H9 (cell line): ENCODE data around the gene LRRC17. TPM values are rescaled to one million over a fixed set of nuclear protein-coding genes. Genes with fewer than 3 reads are reported as not detected.
"Not testable (repeated sequence)": the region's sequence is repeated elsewhere in the genome, so short reads cannot be mapped to it uniquely, and the experiment has no call there.

Source experiments
- DNase-seq: peaks from one replicate; pipeline ENCODE4 v3.0.0-alpha.2; 2017
- H2AFZ ChIP-seq: one replicate; pipeline ENCODE4 v1.6.1; 2013; ENCODE audit warnings: mild to moderate bottlenecking, low read length, control low read depth, moderate library complexity
- H2AK5ac ChIP-seq: 2 replicates; pipeline ENCODE4 v1.6.1; 2013; ENCODE audit warnings: low read length, control low read depth, mixed read lengths; ENCODE audit not compliant: insufficient read length
- H2BK120ac ChIP-seq: one replicate; pipeline ENCODE4 v1.6.1; 2013; ENCODE audit warnings: low read depth, mild to moderate bottlenecking, low read length, control low read depth, inconsistent platforms; ENCODE audit not compliant: poor library complexity, severe bottlenecking
- H2BK12ac ChIP-seq: 2 replicates; pipeline ENCODE4 v1.6.1; 2013; ENCODE audit warnings: low read length, control low read depth, mixed read lengths, low read depth; ENCODE audit not compliant: insufficient read length
- H2BK15ac ChIP-seq: 2 replicates; pipeline ENCODE4 v1.6.1; 2013; ENCODE audit warnings: low read depth, low read length, control low read depth
- H2BK20ac ChIP-seq: one replicate; pipeline ENCODE4 v1.6.1; 2013; ENCODE audit warnings: low read depth, mild to moderate bottlenecking, low read length, control low read depth, inconsistent platforms; ENCODE audit not compliant: poor library complexity, severe bottlenecking
- H2BK5ac ChIP-seq: 2 replicates; pipeline ENCODE4 v1.6.1; 2013; ENCODE audit warnings: low read length, control low read depth, mixed read lengths; ENCODE audit not compliant: insufficient read length
- H3K14ac ChIP-seq: 2 replicates; pipeline ENCODE4 v1.6.1; 2013; ENCODE audit warnings: low read length, control low read depth; ENCODE audit not compliant: insufficient read depth
- H3K18ac ChIP-seq: 2 replicates; pipeline ENCODE4 v1.6.1; 2013; ENCODE audit warnings: low read depth, mild to moderate bottlenecking, mixed read lengths, low read length, control low read depth; ENCODE audit not compliant: insufficient read length
- H3K23ac ChIP-seq: 2 replicates; pipeline ENCODE4 v1.6.1; 2013; ENCODE audit warnings: low read length, control low read depth, mixed read lengths, low read depth; ENCODE audit not compliant: insufficient read length
- H3K23me2 ChIP-seq: 2 replicates; pipeline ENCODE4 v1.6.1; 2013; ENCODE audit warnings: low read depth, mild to moderate bottlenecking, mixed read lengths, low read length, control low read depth; ENCODE audit not compliant: insufficient read length, poor library complexity, severe bottlenecking
- H3K27ac ChIP-seq: 2 replicates; pipeline ENCODE4 v1.5.1; 2013; ENCODE audit warnings: low read length, control low read depth, mixed read lengths, low read depth; ENCODE audit not compliant: insufficient read length
- H3K27me3 ChIP-seq: 2 replicates; pipeline ENCODE4 v1.6.1; 2013; ENCODE audit warnings: low read length, control low read depth, inconsistent platforms; ENCODE audit not compliant: insufficient read depth
- H3K4ac ChIP-seq: 2 replicates; pipeline ENCODE4 v1.6.1; 2013; ENCODE audit warnings: low read depth, mild to moderate bottlenecking, control low read depth, inconsistent platforms, low read length, moderate library complexity
- H3K4me1 ChIP-seq: 2 replicates; pipeline ENCODE4 v1.6.1; 2013; ENCODE audit warnings: low read length, control low read depth, inconsistent platforms; ENCODE audit not compliant: insufficient read depth
- H3K4me2 ChIP-seq: 2 replicates; pipeline ENCODE4 v1.6.1; 2013; ENCODE audit warnings: low read length, control low read depth, mixed read lengths; ENCODE audit not compliant: insufficient read length, insufficient read depth
- H3K56ac ChIP-seq: 2 replicates; pipeline ENCODE4 v1.6.1; 2013; ENCODE audit warnings: low read depth, mild to moderate bottlenecking, mixed read lengths, low read length, control low read depth; ENCODE audit not compliant: insufficient read length
- H3K79me1 ChIP-seq: 2 replicates; pipeline ENCODE4 v1.6.1; 2013; ENCODE audit warnings: low read depth, mild to moderate bottlenecking, moderate library complexity, low read length, control low read depth, inconsistent platforms; ENCODE audit not compliant: insufficient read depth, poor library complexity, severe bottlenecking
- H3K79me2 ChIP-seq: 2 replicates; pipeline ENCODE4 v1.6.1; 2013; ENCODE audit warnings: low read length, control low read depth, inconsistent platforms; ENCODE audit not compliant: insufficient read depth
- H3K9ac ChIP-seq: 2 replicates; pipeline ENCODE4 v1.6.1; 2013; ENCODE audit warnings: low read length, control low read depth, mixed read lengths; ENCODE audit not compliant: insufficient read length; ENCODE audit errors: extremely low read depth
- H3K9me3 ChIP-seq: one replicate; pipeline ENCODE4 v1.6.1; 2013; ENCODE audit warnings: low read depth, low read length, inconsistent platforms; ENCODE audit not compliant: control insufficient read depth
- H3T11ph ChIP-seq: one replicate; pipeline ENCODE4 v1.6.1; 2013; ENCODE audit warnings: mild to moderate bottlenecking, low read length, control low read depth, inconsistent platforms
- H4K20me1 ChIP-seq: one replicate; pipeline ENCODE4 v1.6.1; 2013; ENCODE audit not compliant: control insufficient read depth, insufficient read length, insufficient read depth
- H4K5ac ChIP-seq: 2 replicates; pipeline ENCODE4 v1.6.1; 2013; ENCODE audit warnings: low read depth, mild to moderate bottlenecking, mixed read lengths, low read length, control low read depth; ENCODE audit not compliant: insufficient read length
- H4K8ac ChIP-seq: replicated peaks from 2 replicates; pipeline ENCODE4 v1.6.1; 2013; ENCODE audit warnings: low read length, control low read depth, mixed read lengths, low read depth; ENCODE audit not compliant: insufficient read length
- H4K91ac ChIP-seq: 2 replicates; pipeline ENCODE4 v1.6.1; 2013; ENCODE audit warnings: low read depth, mild to moderate bottlenecking, moderate library complexity, mixed read lengths, low read length, control low read depth; ENCODE audit not compliant: insufficient read length
- H3K27ac Mint-ChIP-seq, 3 experiments: 2 replicates in 2 of 3; 3 replicates in 1 of 3; pipeline ENCODE4 v1.8.0; 2020 to 2021; ENCODE audit warnings: mixed read lengths in 3 of 3, mild to moderate bottlenecking in 1 of 3, moderate library complexity in 1 of 3
- H3K27me3 Mint-ChIP-seq: 2 replicates; pipeline ENCODE4 v1.8.0; 2021; ENCODE audit warnings: low read depth, mild to moderate bottlenecking, moderate library complexity, mixed read lengths
- H3K36me3 Mint-ChIP-seq, 3 experiments: 2 replicates in 2 of 3; 3 replicates in 1 of 3; pipeline ENCODE4 v1.8.0; 2020 to 2021; ENCODE audit warnings: low read depth in 3 of 3, mixed read lengths in 3 of 3; ENCODE audit not compliant: insufficient read depth in 1 of 3
- H3K4me1 Mint-ChIP-seq, 2 experiments: 2 replicates each; pipeline ENCODE4 v1.8.0; 2020; ENCODE audit warnings: mixed read lengths in 2 of 2
- H3K4me3 Mint-ChIP-seq, 2 experiments: 2 replicates in 1 of 2; 3 replicates in 1 of 2; pipeline ENCODE4 v1.8.0; 2020 to 2021; ENCODE audit warnings: mild to moderate bottlenecking in 2 of 2, mixed read lengths in 2 of 2, moderate library complexity in 1 of 2
- H3K9me3 Mint-ChIP-seq, 2 experiments: 2 replicates in 1 of 2; 3 replicates in 1 of 2; pipeline ENCODE4 v1.8.0; 2020; ENCODE audit warnings: mild to moderate bottlenecking in 2 of 2, mixed read lengths in 2 of 2, moderate library complexity in 1 of 2
- WGBS: extraction: QIAGEN DNeasy Blood & Tissue Kit; methylation state at CpG from one replicate; pipeline ENCODE4 v1.1.7; 2013; ENCODE audit warnings: missing lambda C conversion rate, low lambda C conversion rate, mixed read lengths; ENCODE audit not compliant: insufficient read length; ENCODE audit errors: extremely low coverage; 5-methylcytosine and 5-hydroxymethylcytosine counted together
- total RNA-seq: library from RNA; stranded (reverse); gene quantifications from 2 replicates; pipeline ENCODE4 v1.2.1, GENCODE V29; 2021
- TF ChIP-seq, protein P1 (sequence below): fragments of 200-600 bp; sonication (generic); conservative IDR thresholded peaks from 3 replicates; pipeline ENCODE4 v1.8.0; 2021; ENCODE audit warnings: antibody characterized with exemption, mild to moderate bottlenecking

Gene LRRC17
- total RNA-seq, 1 experiment from 2014 or later, result 2.0 TPM

DNA sequence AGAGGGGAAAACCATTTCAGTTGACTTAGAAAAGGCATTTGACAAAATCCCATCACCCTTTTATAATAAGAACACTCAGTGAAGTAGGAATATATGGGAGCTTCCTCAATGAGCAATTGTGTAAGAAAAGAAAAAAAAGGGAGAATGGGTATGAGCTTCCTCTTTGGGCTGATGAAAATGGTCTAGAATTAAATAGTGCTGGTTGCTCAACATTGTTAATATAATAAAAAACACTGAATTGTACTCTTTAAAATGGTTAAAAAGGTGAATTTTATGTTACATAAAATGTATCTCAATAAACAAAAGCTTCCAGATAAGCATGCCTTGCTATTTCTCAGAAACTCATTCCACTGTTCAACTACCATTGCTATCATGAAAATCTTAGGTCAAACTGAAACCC is 40.6 kb downstream of the LRRC17 start:
- H3K36me3 Mint-ChIP-seq, result peaks cover 9 to 29% (median 15%) of the 10 kb centered on the region in 3 experiments

DNA sequence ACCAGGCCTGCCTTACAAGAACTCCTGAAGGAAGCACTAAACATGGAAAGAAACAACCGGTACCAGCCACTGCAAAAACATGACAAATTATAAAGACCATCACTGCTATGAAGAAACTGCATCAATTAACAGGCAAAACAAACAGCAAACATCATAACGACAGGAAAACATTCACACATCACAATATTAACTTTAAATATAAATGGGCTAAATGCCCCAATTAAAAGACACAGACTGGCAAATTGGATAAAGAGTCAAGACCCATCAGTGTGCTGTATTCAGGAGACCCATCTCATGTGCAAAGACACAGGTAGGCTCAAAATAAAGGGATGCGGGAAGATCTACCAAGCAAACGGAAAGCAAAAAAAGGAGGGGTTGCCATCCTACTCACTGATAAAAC is 41.6 kb downstream of the LRRC17 start:
- not testable (repeated sequence) for H4K5ac ChIP-seq, H3K4me1 Mint-ChIP-seq, H3K27me3 ChIP-seq, H2BK20ac ChIP-seq, H4K91ac ChIP-seq, H3K18ac ChIP-seq, H2BK5ac ChIP-seq, H3K4me3 Mint-ChIP-seq, H3K9me3 ChIP-seq, H2AFZ ChIP-seq, DNase-seq, H4K20me1 ChIP-seq, H3K79me1 ChIP-seq, H3K14ac ChIP-seq, H3K56ac ChIP-seq, H3K23me2 ChIP-seq, H4K8ac ChIP-seq, H3K4ac ChIP-seq, H3T11ph ChIP-seq, H3K4me2 ChIP-seq, H3K79me2 ChIP-seq, H3K9ac ChIP-seq, H3K27me3 Mint-ChIP-seq, H2BK15ac ChIP-seq, H2AK5ac ChIP-seq, H3K23ac ChIP-seq, H3K27ac ChIP-seq, H3K4me1 ChIP-seq, H2BK12ac ChIP-seq, H3K27ac Mint-ChIP-seq, H2BK120ac ChIP-seq
- WGBS, result no CpG with 5 or more reads among the region's 4 CpGs
- Mint-ChIP-seq H3K9me3 (peaks cover 34 to 35% of the 10 kb centered on the region in 2 experiments), H3K36me3 (peaks cover 9 to 29% (median 15%) of the 10 kb centered on the region in 3 experiments)

More for the DNA sequence above, 40.6 kb downstream of the LRRC17 start:
- H3K4me1 Mint-ChIP-seq, result no peaks in the 10 kb centered on the region
- H3K79me2 ChIP-seq, result no peaks in the 10 kb centered on the region
- H3T11ph ChIP-seq, result no peak overlapping the region
- H2BK12ac ChIP-seq, result no peak overlapping the region
- no peak overlapping the region for H3K23ac ChIP-seq
- no peak overlapping the region for H4K5ac ChIP-seq
- no peak overlapping the region for H3K4ac ChIP-seq
- no peaks in the 10 kb centered on the region for H3K27me3 Mint-ChIP-seq
- H2BK120ac ChIP-seq, result no peak overlapping the region
- H3K27ac Mint-ChIP-seq, result no peak overlapping the region
- H3K14ac ChIP-seq, result no peak overlapping the region
- H2BK5ac ChIP-seq, result no peak overlapping the region
- no peaks in the 10 kb centered on the region for H3K23me2 ChIP-seq
- no peaks in the 10 kb centered on the region for H3K9me3 ChIP-seq
- no peaks in the 10 kb centered on the region for H3K4me1 ChIP-seq
- no peak overlapping the region for H2BK15ac ChIP-seq
- no peak overlapping the region for H3K9ac ChIP-seq
- no peak overlapping the region for H4K8ac ChIP-seq
- TF ChIP-seq, protein P1, sequence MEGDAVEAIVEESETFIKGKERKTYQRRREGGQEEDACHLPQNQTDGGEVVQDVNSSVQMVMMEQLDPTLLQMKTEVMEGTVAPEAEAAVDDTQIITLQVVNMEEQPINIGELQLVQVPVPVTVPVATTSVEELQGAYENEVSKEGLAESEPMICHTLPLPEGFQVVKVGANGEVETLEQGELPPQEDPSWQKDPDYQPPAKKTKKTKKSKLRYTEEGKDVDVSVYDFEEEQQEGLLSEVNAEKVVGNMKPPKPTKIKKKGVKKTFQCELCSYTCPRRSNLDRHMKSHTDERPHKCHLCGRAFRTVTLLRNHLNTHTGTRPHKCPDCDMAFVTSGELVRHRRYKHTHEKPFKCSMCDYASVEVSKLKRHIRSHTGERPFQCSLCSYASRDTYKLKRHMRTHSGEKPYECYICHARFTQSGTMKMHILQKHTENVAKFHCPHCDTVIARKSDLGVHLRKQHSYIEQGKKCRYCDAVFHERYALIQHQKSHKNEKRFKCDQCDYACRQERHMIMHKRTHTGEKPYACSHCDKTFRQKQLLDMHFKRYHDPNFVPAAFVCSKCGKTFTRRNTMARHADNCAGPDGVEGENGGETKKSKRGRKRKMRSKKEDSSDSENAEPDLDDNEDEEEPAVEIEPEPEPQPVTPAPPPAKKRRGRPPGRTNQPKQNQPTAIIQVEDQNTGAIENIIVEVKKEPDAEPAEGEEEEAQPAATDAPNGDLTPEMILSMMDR, result no peak
- no peak overlapping the region for H2AFZ ChIP-seq
- no peak overlapping the region for H2BK20ac ChIP-seq
- no peak overlapping the region for H2AK5ac ChIP-seq
- no peak overlapping the region for H3K27ac ChIP-seq
- no peak for DNase-seq
- H3K79me1 ChIP-seq, result no peaks in the 10 kb centered on the region
- H3K27me3 ChIP-seq, result no peaks in the 10 kb centered on the region
- H3K18ac ChIP-seq, result no peak overlapping the region
- peaks cover 34 to 35% of the 10 kb centered on the region in 2 experiments for H3K9me3 Mint-ChIP-seq
- H4K91ac ChIP-seq, result no peak overlapping the region
- H3K4me3 Mint-ChIP-seq, result no peak overlapping the region
- H3K56ac ChIP-seq, result no peak overlapping the region
- H3K4me2 ChIP-seq, result no peak overlapping the region
- no peaks in the 10 kb centered on the region for H4K20me1 ChIP-seq
